HG02884 (cell line): Measurements from ENCODE around the gene AMPH.
"Not testable (repeated sequence)": the region's sequence is repeated elsewhere in the genome, so short reads cannot be mapped to it uniquely, and the experiment has no call there.

ENCODE experiments used
- ATAC-seq: cut with Tn5 transposase; IDR thresholded peaks from one replicate; pipeline ENCODE4 v1.9.1; 2021; ENCODE audit warnings: mild to moderate bottlenecking, moderate library complexity; ENCODE audit not compliant: unreplicated experiment

The AMPH gene

DNA sequence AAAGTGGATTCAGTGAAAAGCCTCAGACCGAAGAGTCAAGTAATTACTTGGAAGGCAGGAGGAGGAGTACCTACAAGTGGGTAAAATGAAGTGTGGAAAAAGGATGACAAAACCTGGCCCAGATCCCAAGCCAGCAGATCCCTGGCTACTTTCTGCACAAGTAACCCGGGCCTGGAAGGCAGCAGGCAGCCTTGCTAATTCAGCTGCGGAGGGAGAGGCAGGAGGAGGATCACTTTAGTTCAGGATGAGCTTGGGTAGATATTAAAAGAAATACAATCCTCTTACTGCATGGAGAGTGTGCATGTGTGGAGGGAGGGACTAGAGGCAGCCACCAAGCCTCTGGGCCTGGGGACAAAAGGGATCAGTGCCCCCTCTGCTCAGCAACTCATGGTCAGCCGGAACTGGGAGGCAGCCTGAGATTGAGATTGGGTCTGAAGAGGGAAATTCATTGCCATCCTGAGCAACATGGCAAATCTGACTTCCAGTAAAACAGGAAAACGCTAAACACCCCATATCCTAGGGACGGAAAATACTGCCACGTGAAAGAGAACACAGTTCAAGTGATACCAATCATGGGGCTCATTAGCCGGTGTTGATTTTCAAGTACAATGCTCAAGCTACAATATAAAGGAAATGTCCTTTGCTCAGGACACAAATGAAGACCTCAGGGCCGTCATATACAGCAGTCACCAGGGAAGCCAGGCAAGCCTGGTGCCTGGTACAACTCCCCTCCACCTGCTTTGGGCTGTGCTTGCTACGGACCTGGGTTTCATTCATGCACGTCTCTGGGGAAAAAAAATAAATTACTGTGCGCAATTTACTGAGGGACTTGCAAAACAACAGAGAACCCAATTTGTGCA lies 1.3 kb downstream of the AMPH start:
- ATAC-seq: no peak

DNA sequence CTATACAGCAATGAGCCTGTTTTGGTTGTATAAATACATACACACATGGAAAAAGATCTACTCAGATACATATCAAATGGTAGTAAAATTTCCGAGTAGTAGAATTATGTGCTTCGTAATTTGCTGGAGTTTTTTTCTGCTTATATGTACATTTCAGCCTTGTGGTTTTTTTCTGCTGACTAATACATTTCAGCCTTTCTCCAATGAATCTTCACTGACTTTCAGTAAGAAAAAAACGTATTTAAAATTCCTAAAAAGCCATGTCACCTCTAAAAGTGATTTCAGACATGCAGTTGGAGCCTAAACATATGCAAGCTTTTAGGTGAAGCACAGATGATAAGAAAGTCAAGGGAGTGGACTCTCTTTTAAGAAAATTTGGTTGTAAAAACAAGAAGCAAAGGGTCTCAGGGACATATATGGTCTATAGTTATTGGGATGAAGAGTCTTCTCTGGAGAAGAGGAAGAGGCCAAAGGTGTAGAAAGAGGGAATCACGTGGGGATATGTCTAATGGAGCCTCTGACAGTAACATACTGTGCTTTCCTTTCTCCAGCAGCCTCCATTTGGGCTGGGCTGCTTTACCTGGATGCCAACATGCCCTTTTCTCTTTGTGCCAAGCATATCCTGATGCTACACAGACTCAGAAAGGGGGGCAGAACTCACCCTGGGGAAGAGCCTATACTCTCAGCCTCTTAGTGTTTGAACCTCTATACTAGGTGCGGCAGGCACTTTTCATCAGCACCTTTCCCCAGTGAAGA lies 2.4 kb downstream of the AMPH start:
- no peak for ATAC-seq

DNA sequence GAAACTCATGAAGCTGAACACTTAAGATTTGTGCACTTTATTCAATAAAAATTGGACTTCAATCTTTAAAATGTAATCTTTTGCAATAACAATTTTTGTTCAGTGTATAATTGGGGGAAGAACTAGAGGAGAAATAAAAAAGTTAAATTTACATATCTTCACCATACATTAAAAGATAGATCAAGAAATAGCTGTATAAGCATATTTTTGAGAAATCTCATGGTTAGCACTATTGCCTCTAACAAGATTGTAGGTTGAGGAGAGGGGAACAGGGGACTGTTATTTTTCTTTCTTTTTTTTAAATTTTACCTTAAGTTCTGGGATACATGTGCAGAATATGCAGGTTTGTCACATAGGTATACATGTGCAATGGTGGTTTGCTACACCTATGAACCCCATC lies 5.3 kb downstream of the AMPH start:
- no peak for ATAC-seq

DNA sequence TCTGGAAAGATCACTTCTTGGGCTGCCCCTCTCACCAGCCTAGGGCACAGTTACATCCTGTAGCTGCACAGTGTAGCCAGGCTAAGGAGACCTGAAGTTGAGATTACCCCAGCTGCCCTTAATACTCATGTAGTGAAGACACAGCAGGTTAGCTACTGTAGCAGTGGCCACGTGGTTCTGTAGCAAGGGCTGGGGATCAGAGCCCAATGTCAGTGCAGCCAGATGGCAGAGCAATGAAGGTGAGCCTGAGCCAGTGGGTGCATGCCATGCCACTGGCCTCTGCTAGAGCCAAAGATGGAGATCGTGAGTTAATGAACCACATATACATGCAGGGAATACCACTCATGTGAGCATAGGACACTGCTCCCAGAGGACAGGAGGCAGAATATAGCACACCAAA lies 15.5 kb downstream of the AMPH start:
- no peak for ATAC-seq

DNA sequence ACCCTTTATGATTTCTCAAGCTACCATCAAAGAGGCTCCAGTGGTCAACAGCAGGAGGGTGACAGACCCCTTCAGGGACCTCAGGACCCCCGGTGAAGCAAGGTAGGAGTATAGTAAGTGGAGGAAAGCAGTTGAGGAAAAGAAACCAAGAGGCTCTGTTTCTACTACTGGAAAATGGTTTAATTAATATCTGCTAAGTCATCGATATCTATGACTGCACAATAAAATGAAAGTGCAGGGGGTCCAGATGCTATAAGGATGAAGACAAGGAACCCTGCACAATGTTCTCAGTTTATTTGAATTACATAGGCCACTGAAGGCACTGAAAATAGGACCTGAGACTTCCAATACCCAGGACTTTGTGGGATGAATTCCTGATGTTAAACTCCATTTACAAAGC lies 23.7 kb downstream of the AMPH start:
- ATAC-seq: no peak

DNA sequence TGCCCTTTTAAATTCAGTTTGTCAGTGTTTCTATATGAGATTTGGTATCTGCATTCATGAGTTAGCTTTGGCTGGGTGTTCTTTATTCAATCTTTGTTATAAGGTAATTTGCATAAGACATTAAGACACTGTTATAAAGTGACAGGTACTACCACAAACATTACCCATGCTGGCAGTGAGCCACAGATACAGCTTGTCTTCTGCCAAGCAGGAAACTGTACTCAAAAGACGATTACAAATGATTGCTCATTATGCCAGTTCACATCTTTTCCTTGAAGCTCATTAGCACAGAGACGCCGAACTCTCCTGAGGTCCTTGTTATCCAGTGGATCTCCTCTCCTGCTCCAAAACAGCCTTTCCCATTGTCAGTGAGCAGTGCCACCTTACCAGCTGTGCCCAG lies 30.4 kb downstream of the AMPH start:
- no peak for ATAC-seq

DNA sequence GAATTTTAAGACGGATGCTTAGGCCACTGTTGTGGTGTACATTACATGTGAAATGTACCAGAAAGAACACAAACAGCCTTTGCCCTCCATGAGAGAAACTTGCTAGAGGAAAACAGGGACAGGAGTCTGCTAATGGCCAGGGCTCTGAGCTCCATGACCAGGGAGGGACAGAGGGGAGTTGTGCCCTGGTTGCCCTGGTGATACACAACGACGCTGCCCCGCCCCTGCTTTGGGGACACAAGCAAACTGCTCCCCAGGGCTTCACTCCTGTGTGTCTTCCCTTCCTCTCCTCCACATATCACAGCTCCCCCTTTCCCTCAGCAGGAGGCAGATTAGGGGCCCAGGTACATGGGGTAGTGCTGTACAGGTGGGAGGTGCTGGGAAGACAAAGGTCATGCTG lies 36.2 kb downstream of the AMPH start:
- no peak for ATAC-seq

DNA sequence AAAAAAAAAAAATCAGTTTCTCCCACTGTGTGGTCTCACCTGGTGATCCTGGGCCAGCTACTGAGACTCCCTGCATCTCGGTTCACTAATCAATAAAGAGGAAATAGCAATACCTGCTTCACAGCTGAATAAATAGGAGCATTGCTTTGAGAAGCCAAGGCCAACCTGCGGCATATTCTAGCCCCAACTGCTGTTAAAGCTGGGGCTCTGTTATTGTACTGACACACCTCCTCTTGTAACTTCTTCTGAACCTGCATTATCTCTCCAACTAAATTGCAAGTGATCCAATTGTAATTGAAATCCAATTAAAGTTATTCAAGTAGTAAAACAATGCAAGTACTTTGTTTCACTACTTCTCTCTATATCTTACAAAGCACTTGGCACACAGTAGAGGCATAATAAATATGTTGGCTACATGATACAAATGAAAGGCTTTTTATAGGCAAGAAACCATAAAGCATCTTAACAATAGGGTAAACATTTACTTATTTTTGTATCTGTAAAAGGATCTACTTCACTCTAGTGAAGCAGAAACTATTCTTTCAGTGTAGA lies 38.4 kb downstream of the AMPH start:
- ATAC-seq: no peak

DNA sequence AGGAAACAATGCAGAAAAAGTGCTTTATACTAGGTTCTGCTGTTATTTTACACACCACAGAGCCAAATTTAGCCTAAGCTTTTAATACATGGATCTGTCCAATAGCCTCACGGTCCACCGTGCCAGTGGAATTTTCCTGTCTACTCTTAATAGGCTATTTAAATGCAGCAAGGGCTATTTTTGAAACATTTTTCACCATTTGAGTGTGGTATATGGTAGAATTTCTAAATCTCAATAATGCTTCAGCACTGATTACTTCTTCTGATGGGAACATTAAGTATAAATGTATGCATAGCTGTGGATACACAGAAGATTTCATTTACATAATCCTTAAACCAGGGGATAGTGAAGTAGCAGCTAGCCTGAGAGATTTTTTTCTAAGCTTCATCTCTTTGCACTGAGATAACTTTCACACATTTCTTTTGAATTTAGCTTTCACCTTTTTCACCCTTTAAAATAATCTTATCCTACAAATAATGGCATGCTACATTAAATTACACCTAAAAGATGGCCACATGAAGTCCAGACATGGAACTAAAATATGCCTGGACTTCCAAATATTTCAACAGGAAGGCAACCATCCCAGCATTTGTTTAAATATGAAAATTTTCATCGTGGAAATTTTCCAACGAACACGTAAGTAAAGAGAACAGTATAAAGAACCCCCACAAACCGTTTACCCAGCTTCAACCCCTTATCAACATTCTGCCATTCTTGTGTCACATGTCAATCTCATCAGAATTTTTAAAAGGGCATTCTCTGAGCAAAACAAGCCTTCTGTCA lies 45.4 kb downstream of the AMPH start:
- ATAC-seq: no peak

DNA sequence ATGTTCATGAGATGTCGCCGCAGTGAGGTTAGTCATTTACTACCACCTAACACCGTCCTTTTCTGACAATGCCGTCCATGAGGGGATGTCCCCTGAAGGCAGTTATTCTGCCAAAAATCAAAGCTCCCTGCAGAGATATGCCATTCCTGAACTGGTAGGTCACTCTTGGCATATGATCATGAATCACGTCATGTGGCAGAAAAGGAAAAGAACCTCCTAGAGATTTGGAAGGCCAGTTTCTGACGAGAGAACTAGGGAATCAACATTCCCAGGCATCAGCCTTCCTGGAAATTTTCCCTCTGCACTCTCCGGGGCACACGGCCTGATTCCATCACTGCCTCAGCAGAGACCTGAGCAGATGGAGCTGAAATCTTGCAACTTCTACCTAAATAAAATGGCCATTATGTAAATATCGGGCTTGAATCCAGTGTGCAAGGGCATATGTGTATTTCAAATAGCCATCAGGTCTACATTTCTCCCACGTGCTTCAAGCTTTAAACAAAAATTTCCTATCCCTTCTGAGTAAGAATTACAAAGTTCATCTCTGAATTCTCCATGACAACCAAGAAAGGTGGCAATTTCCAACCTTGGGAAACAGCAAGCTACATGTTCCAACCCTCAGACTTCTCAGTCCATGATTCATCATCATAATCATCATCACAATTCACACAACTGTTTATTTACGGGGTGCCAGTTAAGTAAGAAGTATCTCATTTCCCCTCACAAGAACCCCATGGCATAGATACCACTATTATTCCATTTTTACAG lies 46.5 kb downstream of the AMPH start:
- ATAC-seq: no peak

DNA sequence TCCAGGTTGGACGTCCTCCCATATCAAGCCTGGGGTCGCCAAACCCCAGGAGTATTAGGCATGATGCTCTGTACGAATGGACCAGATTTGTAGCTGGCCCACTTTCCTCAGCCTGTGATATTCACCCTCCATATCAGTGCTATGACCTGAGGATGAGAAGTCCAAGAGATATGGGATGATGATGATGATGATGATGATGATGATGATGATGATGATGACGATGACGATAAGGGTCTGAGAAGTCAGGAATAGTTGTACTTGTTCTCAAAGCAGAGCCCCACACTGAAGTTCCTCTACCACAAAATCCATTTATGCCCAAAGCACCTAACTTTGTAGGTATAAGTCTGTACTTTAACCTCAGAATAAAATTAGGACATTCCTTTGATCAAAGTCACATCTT lies 50.7 kb downstream of the AMPH start:
- ATAC-seq: no peak

DNA sequence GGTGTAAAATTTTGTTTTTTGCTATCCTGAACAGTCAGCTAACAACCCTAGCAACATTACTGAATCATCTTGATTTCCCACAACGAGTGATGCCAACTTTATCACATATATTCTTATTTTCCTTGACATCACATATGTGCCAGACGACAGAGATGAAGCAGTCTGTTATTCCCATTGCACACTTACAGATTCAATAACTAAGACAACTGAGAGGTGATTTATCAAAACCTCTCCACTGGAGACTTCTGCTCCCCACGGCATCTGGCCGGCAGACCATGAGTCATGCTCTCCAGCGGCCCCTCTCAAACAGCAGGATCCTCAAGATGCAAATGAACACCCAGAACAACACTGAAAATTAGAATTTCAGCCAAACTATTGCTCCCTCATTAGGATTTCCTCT lies 57.1 kb downstream of the AMPH start:
- no peak for ATAC-seq

DNA sequence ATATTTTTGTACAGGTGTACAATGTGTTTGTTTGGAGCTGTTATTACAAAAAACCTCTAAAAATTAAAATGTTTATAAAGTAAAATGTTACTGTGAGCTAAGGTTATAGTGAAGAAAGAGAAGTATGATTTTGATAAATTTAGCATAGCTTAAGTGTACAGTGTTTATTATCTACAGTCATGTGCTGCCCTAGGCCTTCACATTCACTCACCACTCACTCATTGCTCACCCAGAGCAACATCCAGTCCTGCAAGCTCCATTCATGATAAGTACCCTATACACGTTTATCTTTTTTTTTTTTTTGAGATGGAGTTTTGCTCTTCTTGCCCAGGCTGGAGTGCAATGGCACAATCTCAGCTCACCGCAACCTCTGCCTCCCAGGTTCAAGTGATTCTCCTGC lies 59.6 kb downstream of the AMPH start:
- not testable (repeated sequence) for ATAC-seq

DNA sequence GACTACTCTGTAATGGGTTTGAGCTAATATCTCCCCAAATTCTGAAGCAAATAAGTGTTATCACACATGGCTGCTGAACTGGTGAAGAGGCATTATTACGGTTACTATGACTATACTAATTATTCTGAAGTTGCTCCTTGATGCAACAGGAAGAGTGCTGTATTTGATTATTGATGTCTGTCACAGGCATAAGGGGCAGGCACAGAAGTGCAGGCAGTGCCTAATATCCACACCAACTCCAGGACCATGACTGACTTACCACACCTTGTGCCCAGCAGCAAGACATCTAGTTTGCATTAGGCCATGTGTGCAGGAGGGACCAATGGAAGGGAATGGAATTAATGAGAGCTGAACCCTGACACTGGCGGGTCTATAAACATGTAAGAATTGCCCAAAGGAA lies 62.7 kb downstream of the AMPH start:
- ATAC-seq: no peak

DNA sequence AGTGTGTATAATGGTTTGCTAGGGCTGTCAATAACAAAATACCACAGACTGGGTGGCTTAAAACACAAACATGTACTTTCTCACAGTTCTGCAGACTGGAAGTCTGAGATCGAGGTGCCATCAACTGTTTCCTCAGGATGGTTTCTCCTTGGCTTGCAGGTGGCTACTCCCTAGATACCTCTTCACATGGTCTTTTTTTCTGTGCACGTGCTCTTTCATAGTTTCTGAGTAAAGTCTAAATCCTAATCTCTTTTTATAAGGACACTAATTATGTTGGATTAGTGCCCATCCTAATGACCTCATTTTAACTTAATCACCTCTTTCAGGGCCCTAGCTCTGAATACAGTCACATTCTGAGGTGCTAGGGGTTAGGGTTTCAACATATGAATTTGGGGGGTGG lies 65.9 kb downstream of the AMPH start:
- no peak for ATAC-seq

DNA sequence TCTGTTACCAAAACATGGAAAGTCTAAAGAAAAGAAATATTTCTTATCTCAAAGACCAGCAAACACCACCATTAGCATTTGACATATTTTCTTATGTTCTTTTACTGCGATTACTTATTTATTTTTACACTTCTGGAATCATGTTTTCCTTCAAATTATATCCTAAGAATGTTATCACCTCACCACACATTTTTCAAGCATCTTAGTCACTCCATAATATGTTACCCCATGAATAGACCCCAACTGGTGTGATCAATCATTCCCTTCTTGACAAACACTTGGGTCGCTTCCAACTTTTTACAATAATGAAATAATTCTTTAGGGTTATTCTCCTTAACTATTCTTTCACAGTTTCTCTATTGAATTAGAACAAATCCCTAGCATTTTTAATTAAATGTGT lies 67.4 kb downstream of the AMPH start:
- ATAC-seq: no peak

DNA sequence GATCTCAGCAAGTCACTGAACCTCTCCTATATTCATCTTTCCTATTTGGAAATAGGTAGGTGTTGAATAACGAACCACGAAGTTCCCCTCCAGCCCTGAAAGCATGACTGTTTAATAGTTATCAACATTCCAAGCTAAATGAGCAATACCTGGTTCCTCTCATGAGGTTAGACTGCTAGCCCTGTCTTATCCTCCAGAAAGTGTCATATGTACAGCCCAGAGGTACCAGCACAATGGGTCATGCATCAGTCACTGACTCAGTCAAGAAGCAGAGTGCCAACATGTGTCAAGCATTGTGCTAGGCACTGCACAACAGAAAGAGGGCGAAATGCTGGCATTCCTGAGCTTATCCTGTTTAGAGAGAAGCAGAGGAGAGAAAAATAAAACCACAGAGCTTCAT lies 70.0 kb downstream of the AMPH start:
- ATAC-seq: no peak

DNA sequence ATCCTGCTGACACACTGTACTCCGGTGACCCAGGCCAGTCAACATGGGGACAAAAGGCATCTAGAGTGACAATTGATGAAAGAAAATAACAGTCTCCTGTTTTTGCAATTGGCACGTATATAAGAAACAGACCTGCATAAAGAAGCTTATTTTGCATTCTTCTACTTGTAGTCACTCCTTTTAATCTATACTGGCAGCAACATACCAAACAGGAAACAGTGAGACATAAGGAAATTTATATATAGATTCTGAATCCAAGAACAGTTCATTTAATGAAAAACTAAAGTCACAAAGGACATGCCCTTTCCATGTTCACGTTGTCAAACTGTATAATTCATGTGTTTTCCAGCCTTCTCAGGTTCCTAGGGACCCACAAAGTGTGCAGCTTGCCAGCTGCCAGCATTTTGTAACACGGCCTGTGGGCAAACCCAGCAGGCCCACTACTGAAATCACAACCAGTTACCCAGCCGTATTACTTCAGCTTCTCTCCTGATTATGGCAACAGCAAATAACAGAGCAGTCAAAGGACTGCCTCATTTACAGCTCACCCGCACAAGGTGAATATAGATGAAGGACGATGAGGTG lies 72.3 kb downstream of the AMPH start:
- no peak for ATAC-seq

DNA sequence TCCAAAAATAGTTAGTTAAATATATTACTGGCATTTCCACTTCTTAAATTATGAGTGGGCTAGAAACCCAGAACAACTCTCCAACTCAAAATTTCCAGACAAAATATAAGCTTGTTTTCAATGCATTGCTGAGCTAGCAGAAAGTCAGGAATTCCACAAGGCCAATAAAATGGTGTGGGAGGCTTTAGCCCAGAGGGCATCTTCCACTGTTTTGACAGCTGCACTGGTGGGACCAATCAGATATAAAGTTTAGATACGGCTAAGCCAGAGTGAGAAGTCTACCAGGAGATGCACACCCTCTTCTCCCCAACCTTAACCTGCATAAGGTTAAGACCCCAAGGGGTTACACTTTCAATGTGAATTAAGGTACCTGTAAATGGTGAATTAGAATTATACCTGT lies 76.6 kb downstream of the AMPH start:
- no peak for ATAC-seq

DNA sequence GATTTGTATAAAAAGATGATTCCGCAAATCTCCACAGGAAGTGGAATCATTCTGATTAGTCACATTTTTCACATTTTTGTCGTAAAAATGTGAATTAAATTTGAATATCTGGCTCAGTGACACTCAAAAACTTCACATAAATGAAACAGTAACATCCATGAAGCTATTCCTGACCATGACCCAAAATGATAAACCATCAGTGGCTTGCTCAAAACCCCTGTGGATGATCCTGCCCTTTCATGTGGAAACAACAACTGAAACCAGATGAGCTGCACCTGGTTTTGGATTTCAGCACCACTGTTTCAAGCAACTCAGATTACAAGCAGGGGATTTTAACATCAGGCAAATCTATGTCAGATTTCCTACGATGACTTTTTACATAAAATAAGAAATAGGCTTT lies 80.3 kb downstream of the AMPH start:
- no peak for ATAC-seq
